Fibroblast of villous mesenchyme (primary cell): ENCODE data around the gene TMEM52. TPM values are rescaled to one million over a fixed set of nuclear protein-coding genes. Genes with fewer than 3 reads are reported as not detected.

Experiments
- DNase-seq: peaks from one replicate; pipeline ENCODE4 v3.0.0-alpha.2; 2010; ENCODE audit warnings: low read depth
- H3K4me3 ChIP-seq: 2 replicates; pipeline ENCODE4 v1.5.1; 2011; ENCODE audit warnings: low read depth, mild to moderate bottlenecking, low read length
- total RNA-seq: library from RNA; depleted of rRNA; stranded (reverse); fragments of >200 nt; gene quantifications from 2 replicates; pipeline ENCODE4 v1.2.3, GENCODE V29; 2012
- TF ChIP-seq, protein P1 (sequence below): IDR thresholded peaks from 2 replicates; pipeline ENCODE4 v1.5.1; 2012; ENCODE audit warnings: low read depth, mild to moderate bottlenecking, low read length; ENCODE audit not compliant: insufficient read depth

Gene TMEM52
- total RNA-seq, 1 donor, result 0.43 TPM

DNA sequence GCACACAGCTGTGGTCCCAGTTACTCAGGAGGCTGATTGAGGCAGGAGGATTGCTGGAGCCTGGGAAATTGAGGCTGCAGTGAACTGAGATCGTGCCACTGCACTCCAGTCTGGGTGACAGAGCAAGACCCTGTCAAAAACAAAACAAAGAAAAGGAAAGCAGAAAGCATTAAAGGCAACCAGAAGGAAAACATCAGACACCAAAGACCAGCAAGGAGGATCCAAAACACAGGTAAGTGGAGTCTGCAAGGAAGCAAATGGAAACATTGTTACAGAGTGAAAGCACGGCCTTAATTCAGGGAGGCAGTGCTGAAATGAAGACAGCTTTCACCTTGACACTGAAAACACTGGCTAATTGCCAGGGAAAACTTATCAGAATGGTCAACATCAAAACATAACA lies 43.7 kb upstream of the TMEM52 start:
- TF ChIP-seq, protein P1, sequence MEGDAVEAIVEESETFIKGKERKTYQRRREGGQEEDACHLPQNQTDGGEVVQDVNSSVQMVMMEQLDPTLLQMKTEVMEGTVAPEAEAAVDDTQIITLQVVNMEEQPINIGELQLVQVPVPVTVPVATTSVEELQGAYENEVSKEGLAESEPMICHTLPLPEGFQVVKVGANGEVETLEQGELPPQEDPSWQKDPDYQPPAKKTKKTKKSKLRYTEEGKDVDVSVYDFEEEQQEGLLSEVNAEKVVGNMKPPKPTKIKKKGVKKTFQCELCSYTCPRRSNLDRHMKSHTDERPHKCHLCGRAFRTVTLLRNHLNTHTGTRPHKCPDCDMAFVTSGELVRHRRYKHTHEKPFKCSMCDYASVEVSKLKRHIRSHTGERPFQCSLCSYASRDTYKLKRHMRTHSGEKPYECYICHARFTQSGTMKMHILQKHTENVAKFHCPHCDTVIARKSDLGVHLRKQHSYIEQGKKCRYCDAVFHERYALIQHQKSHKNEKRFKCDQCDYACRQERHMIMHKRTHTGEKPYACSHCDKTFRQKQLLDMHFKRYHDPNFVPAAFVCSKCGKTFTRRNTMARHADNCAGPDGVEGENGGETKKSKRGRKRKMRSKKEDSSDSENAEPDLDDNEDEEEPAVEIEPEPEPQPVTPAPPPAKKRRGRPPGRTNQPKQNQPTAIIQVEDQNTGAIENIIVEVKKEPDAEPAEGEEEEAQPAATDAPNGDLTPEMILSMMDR, result no peak
- H3K4me3 ChIP-seq, result no peak overlapping the region
- no peak for DNase-seq

GRCh38 chr1:1960480-1961196 lies 41.6 kb upstream of the TMEM52 start:
- H3K4me3 ChIP-seq, result no peak overlapping the region
- TF ChIP-seq, protein P1, result no peak
- DNase-seq, result peak; percentile 19

DNA sequence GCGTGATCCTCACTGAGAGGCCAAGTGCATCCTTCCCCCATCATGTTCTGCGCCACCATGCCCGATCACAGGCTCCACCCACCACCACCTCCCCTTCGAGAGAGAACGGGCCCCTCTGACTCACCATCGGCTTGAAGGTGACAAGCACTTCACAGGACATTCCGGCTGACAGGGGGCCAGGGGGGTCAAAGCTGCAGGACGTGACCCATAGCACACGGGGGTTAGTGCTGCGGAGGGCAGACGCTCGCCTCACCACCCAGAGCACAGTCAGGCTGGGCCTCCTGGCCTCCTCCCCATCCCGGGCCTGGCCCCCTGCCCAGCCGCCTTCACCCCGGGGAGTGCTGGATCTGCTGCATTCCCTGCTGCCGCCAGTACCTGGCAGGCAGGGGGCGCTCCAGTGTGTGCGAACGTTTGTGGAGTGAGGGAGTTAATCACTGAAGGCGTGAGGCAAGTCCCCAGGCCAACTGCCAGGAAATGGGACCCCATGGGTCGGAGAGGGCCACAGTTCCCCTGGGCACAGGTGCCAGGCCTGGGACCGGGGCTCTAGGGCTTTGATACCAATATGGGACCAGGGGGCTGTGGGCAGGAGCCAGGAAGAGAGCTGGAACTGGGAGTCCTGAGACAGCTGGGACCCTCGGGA lies 40.9 kb upstream of the TMEM52 start:
- TF ChIP-seq, protein P1, result peak; percentile 77
- no peak overlapping the region for H3K4me3 ChIP-seq
- peak; percentile 69 for DNase-seq

DNA sequence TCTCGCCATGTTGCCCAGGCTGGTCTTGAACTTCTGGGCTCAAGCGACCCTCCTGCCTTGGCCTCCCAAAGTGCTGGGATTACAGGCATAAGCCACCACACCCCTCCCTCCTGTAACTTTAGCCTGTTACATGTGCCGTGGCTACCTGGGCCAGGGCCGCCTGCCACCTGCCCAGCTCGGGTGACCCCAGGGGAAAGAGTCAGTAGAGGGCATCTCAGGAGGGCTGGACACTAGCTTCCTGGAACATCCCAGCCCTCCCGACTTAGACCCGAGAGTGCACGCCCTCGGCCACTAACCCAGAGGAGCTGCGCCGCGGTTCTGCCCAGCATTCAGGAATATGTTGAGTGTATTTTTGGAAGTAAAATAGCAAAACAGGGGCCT lies 40.4 kb upstream of the TMEM52 start:
- TF ChIP-seq, protein P1, result no peak
- H3K4me3 ChIP-seq, result no peak overlapping the region
- DNase-seq, result no peak

GRCh38 chr1:1958071-1958541 lies 39.0 kb upstream of the TMEM52 start:
- TF ChIP-seq, protein P1, result no peak
- H3K4me3 ChIP-seq, result no peak overlapping the region
- DNase-seq, result no peak

DNA sequence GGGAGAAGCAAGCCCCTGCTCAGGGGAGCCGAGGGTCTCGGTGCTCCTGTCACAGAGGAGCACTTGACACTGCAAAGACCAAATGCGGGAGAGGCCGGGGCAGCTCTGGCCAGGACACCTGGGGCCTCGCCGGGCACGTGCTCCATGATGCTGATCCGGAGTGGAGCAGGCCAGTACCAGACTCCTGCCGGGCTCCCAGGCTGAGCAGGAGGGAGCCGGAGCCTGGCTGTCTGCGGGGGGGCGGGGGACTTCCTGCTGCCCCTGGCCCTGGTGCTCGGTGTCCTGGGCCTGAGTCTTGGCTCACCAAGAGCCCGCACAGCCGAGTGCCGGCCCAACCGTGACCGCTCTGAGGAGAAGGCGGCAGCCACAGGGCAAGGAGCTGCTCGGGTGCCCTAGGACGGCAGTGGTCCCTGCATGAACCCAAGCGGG lies 38.5 kb upstream of the TMEM52 start:
- no peak overlapping the region for H3K4me3 ChIP-seq
- no peak for DNase-seq
- TF ChIP-seq, protein P1, result no peak
